HCT116 (cell line): Measurements from ENCODE around the gene PRKCD. TPM values are rescaled to one million over a fixed set of nuclear protein-coding genes. Genes with fewer than 3 reads are reported as not detected.

Experiments
- ATAC-seq: fragments of 200-7000 bp; cut with Tn5 transposase; 2 replicates; pipeline ENCODE4 v1.9.1; 2020; ENCODE audit warnings: mild to moderate bottlenecking, moderate library complexity
- BruUV-seq: library from RNA; stranded (reverse); fragments of 400-500 nt; replicated peaks from 2 replicates; lab custom pipeline; 2021; lab: Mats Ljungman, UMichigan
- CTCF ChIA-PET: fragments of 300-600 bp; sonication (Branson Sonifier 250); formaldehyde crosslinking; loops from one replicate; lab custom pipeline; 2021; ENCODE audit warnings: antibody characterized with exemption; lab: Charles Lee
- POLR2A ChIA-PET: fragments of 300-600, 350-600 bp; sonication (Branson Sonifier 250); formaldehyde crosslinking; loops from one replicate; lab custom pipeline; 2021; ENCODE audit warnings: antibody characterized with exemption; lab: Charles Lee
- RAD21 ChIA-PET, 2 experiments: fragments of 300-600 bp; sonication (Branson Sonifier 250); formaldehyde crosslinking; loops; one replicate each; lab custom pipeline; 2023; ENCODE audit warnings: low total read pairs in 2 of 2; ENCODE audit not compliant: uncharacterized antibody in 2 of 2, unreplicated experiment in 2 of 2, low non-redundant PET in 1 of 2; lab: Charles Lee
- DNase-seq: peaks from one replicate; pipeline ENCODE4 v3.0.0-alpha.2; 2010; ENCODE audit warnings: low read depth, low spot score
- H2AFZ ChIP-seq: fragments of 200-600 bp; shearing (Covaris generic), sonication (generic); 2 replicates; pipeline ENCODE4 v1.6.1; 2017; ENCODE audit warnings: low read depth, mixed run types, mixed read lengths, antibody characterized with exemption, low read length; ENCODE audit not compliant: poor library complexity, severe bottlenecking
- H3K27ac ChIP-seq: 2 replicates; pipeline ENCODE4 v1.5.1; 2012; ENCODE audit warnings: low read depth, low read length
- H3K27me3 ChIP-seq: fragments of 200-600 bp; sonication (generic); 2 replicates; pipeline ENCODE4 v1.6.1; 2016; ENCODE audit warnings: mixed run types, low read length, mixed read lengths; ENCODE audit not compliant: insufficient read depth
- H3K36me3 ChIP-seq, 2 experiments: fragments of 200-500 bp in 1 of 2; fragments of 200-600 bp in 1 of 2; sonication (Bioruptor generic) in 1 of 2; sonication (generic) in 1 of 2; 2 replicates each; pipeline versions ENCODE4 v1.5.1 to v1.6.1; 2014 to 2016; ENCODE audit warnings: low read length in 2 of 2, inconsistent platforms in 1 of 2, mixed read lengths in 1 of 2, mixed run types in 1 of 2; ENCODE audit not compliant: insufficient read depth in 2 of 2, control insufficient read depth in 1 of 2
- H3K4me1 ChIP-seq, 2 experiments: fragments of 200-600 bp in 1 of 2; sonication (generic) in 1 of 2; 2 replicates each; pipeline versions ENCODE4 v1.5.1 to v1.6.1; 2012 to 2017; ENCODE audit warnings: low read length in 2 of 2, inconsistent platforms in 1 of 2, mild to moderate bottlenecking in 1 of 2, mixed read lengths in 1 of 2, mixed run types in 1 of 2, moderate library complexity in 1 of 2; ENCODE audit not compliant: insufficient read depth in 2 of 2, control insufficient read depth in 1 of 2
- H3K4me2 ChIP-seq: fragments of 200-600 bp; sonication (generic); 2 replicates; pipeline ENCODE4 v1.6.1; 2017; ENCODE audit warnings: mixed run types, low read length, mixed read lengths
- H3K4me3 ChIP-seq, 2 experiments: fragments of 200-600 bp in 1 of 2; sonication (generic) in 1 of 2; replicated peaks in 1 of 2; 2 replicates each; pipeline ENCODE4 v1.5.1; 2011 to 2016; ENCODE audit warnings: low read length in 2 of 2, control low read depth in 1 of 2, low read depth in 1 of 2, mild to moderate bottlenecking in 1 of 2, mixed read lengths in 1 of 2, mixed run types in 1 of 2
- H3K79me2 ChIP-seq: fragments of 200-600 bp; sonication (generic); 2 replicates; pipeline ENCODE4 v1.6.1; 2017; ENCODE audit warnings: mild to moderate bottlenecking, mixed run types, low read length, moderate library complexity, mixed read lengths; ENCODE audit not compliant: insufficient read depth
- H3K9ac ChIP-seq: fragments of 200-600 bp; sonication (generic); 2 replicates; pipeline ENCODE4 v1.6.1; 2016; ENCODE audit warnings: low read length, mixed read lengths
- H3K9me2 ChIP-seq: fragments of 200-600 bp; sonication (generic), shearing (Covaris generic); 2 replicates; pipeline ENCODE4 v1.6.1; 2017; ENCODE audit warnings: mixed run types, mild to moderate bottlenecking, moderate library complexity; ENCODE audit not compliant: insufficient read depth
- H3K9me3 ChIP-seq, 2 experiments: fragments of 200-500 bp in 1 of 2; fragments of 200-600 bp in 1 of 2; sonication (Bioruptor generic) in 1 of 2; sonication (generic) in 1 of 2; 2 replicates each; pipeline ENCODE4 v1.6.1; 2014 to 2017; ENCODE audit warnings: low read length in 2 of 2, mixed read lengths in 2 of 2, inconsistent platforms in 1 of 2, low read depth in 1 of 2, mild to moderate bottlenecking in 1 of 2, mixed run types in 1 of 2, moderate library complexity in 1 of 2; ENCODE audit not compliant: control insufficient read depth in 1 of 2, insufficient read depth in 1 of 2
- H4K20me1 ChIP-seq: fragments of 200-600 bp; sonication (generic), shearing (Covaris generic); 2 replicates; pipeline ENCODE4 v1.6.1; 2017; ENCODE audit warnings: mixed run types, mild to moderate bottlenecking, moderate library complexity; ENCODE audit not compliant: insufficient read depth
- CBX3 ChIP-seq: IDR thresholded peaks from 2 replicates; pipeline ENCODE4 v1.6.1; 2012; ENCODE audit warnings: low read depth
- CTCF ChIP-seq, 3 experiments: fragments of 200-600 bp in 1 of 3; sonication (generic) in 1 of 3; IDR thresholded peaks in 2 of 3; conservative IDR thresholded peaks in 1 of 3; 2 replicates each; pipeline ENCODE4 v1.5.1; 2012 to 2017; ENCODE audit warnings: low read depth in 2 of 3, low read length in 2 of 3, antibody characterized with exemption in 1 of 3, borderline replicate concordance in 1 of 3, control low read depth in 1 of 3, mild to moderate bottlenecking in 1 of 3, mixed read lengths in 1 of 3, mixed run types in 1 of 3, moderate library complexity in 1 of 3; ENCODE audit not compliant: insufficient read depth in 1 of 3
- EZH2phosphoT487 ChIP-seq: fragments of 200-600 bp; IDR thresholded peaks from 2 replicates; pipeline ENCODE4 v1.6.1; 2018; ENCODE audit warnings: antibody characterized with exemption, borderline replicate concordance
- FOSL1 ChIP-seq: IDR thresholded peaks from 2 replicates; pipeline ENCODE4 v1.6.1; 2012; ENCODE audit warnings: low read depth
- RAD21 ChIP-seq: IDR thresholded peaks from 2 replicates; pipeline ENCODE4 v1.6.1; 2012; ENCODE audit warnings: low read depth, mild to moderate bottlenecking
- SRF ChIP-seq: IDR thresholded peaks from 2 replicates; pipeline ENCODE4 v1.6.1; 2012; ENCODE audit warnings: low read depth
- ZFX ChIP-seq: fragments of 450-650 bp; IDR thresholded peaks from 2 replicates; pipeline ENCODE4 v1.6.1; 2017
- intact Hi-C: fragments of 100-400 bp; cut with micrococcal nuclease; formaldehyde crosslinking; loops from 2 replicates; pipeline ENCODE4 v1.10.0; 2022
- total RNA-seq: library from RNA; stranded (reverse); gene quantifications from one replicate; pipeline ENCODE4 v1.2.1, GENCODE V29; 2021; ENCODE audit not compliant: unreplicated experiment
- TF ChIP-seq, protein P1 (sequence below): IDR thresholded peaks from 2 replicates; pipeline ENCODE4 v1.6.1; 2011; ENCODE audit warnings: mild to moderate bottlenecking, low read length, moderate library complexity; ENCODE audit not compliant: insufficient replicate concordance; ENCODE audit errors: extremely low read depth

Gene PRKCD
- total RNA-seq, 1 experiment from 2014 or later, result 34.4 TPM

DNA sequence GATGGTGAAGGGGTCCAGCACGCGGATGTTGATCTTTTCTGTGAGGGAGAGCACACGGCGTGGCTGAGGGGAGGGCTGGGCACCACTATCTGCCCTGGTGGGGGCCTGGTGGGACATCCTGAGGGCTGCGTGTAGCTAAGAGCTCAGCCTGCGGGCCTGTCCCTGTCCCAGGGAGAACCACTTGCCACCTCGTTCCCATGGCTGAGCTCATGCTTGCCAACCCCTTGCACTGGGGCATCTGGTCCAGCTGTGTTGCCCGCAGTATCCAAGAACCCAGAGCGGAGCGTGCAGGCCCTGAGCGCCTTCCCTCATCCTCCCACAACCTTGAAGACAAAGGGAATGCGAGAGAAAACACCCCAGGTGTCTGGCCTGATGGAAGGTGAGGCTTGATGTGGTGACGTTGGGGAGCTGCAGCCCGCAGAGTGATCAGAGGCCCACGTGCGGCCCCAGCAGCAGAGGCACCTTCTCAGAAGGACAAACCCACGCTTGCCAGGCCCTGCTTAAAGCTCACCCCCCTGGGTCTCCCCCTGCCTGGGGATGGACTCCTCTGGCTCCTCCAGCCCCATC, 65.9 kb downstream of the PRKCD start:
- H4K20me1 ChIP-seq, result no peaks in the 10 kb centered on the region
- ATAC-seq (no peak), DNase-seq (no peak)
- no peak overlapping the region for H3K9ac ChIP-seq
- H3K4me1 ChIP-seq, result no peaks in the 10 kb centered on the region
- no peak overlapping the region for H2AFZ ChIP-seq
- intact Hi-C loops, result no loop called here
- TF ChIP-seq RAD21, result no peak
- TF ChIP-seq, protein P1, sequence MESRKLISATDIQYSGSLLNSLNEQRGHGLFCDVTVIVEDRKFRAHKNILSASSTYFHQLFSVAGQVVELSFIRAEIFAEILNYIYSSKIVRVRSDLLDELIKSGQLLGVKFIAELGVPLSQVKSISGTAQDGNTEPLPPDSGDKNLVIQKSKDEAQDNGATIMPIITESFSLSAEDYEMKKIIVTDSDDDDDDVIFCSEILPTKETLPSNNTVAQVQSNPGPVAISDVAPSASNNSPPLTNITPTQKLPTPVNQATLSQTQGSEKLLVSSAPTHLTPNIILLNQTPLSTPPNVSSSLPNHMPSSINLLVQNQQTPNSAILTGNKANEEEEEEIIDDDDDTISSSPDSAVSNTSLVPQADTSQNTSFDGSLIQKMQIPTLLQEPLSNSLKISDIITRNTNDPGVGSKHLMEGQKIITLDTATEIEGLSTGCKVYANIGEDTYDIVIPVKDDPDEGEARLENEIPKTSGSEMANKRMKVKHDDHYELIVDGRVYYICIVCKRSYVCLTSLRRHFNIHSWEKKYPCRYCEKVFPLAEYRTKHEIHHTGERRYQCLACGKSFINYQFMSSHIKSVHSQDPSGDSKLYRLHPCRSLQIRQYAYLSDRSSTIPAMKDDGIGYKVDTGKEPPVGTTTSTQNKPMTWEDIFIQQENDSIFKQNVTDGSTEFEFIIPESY, result no peak
- no peak for TF ChIP-seq CTCF (IDR thresholded peaks at IDR 0.05 in 2 of 3, conservative IDR thresholded peaks at IDR 0.05 in 1 of 3; ENCODE audit: borderline replicate concordance in 1 of 3, insufficient read depth in 1 of 3, low read depth in 2 of 3, low read length in 2 of 3)
- TF ChIP-seq ZFX, result no peak
- TF ChIP-seq EZH2phosphoT487, result no peak
- no peak for TF ChIP-seq SRF
- no peak for TF ChIP-seq CBX3
- TF ChIP-seq FOSL1, result no peak
- TF ChIP-seq, all 23 proteins: peak for 0
- RAD21 ChIA-PET, result no interaction called here
- no TSS peak for BruUV-seq
- Histone ChIP-seq H3K9me2 (no peaks in the 10 kb centered on the region), H3K4me2 (no peak overlapping the region), H3K79me2 (peaks cover 4% of the 10 kb centered on the region; the same call in 1 of the 2 replicates), H3K36me3 (peaks cover 39 to 90% of the 10 kb centered on the region in 2 experiments; a peak in 3 of 4 replicates), H3K27ac (no peak overlapping the region), H3K4me3 (no peak overlapping the region), H3K27me3 (no peaks in the 10 kb centered on the region), H3K9me3 (no peaks in the 10 kb centered on the region)
- POLR2A ChIA-PET, result no interaction called here
- CTCF ChIA-PET, result no interaction called here
